Measurements from ENCODE around the gene C3. TPM values are rescaled to one million over a fixed set of nuclear protein-coding genes. Genes with fewer than 3 reads are reported as not detected.

The C3 gene
- total and polyA plus RNA-seq, 2 of the 13 experiments (the other 11 are each of a cell fraction or from before 2014, with no cell fraction given), result 1,455 to 6,272 TPM

DNA sequence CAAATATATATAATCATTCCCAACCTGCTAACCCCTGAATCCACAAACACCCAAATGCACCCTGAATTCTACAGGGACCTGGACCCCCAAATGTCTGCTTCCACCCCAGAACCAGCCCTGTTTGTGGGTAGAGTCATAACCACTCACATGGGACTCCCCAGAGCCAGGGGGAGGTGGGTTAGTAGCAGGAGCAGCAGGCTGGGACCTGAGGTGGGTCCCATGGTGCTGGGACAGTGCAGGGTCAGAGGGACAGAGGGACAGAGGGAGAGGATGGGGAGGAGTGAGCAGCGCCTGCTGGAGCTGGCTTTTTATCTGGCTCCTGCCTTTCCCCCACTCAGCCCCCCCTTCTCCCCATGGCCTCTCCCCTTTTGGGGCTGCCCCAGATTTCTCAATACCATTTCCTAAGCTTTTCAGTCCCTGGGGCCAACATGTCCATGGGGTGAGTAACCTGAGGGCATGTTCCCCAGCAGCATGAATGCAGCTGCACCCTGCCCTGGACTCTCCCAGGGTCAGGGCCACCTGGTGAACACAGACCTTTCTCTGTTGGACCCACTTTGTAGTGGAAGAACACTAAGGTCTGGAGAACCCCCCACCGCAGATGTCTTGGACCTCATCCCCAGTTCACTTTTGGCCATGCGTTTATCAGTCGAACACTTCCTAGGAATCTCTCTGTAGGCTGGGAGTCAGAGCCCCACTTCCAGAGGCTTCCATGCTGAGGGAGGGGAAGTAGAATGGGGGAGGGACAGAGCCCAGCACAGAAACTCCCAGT lies at the start of gene C3 (continued):
- no peak for TF ChIP-seq NONO (IDR thresholded peaks at IDR 0.05)
- TF ChIP-seq NONO (CRISPR knock-in tag; conservative IDR thresholded peaks at IDR 0.05), result peak; percentile 86; the same call in 1 of the 2 replicates
- TF ChIP-seq, protein P1, sequence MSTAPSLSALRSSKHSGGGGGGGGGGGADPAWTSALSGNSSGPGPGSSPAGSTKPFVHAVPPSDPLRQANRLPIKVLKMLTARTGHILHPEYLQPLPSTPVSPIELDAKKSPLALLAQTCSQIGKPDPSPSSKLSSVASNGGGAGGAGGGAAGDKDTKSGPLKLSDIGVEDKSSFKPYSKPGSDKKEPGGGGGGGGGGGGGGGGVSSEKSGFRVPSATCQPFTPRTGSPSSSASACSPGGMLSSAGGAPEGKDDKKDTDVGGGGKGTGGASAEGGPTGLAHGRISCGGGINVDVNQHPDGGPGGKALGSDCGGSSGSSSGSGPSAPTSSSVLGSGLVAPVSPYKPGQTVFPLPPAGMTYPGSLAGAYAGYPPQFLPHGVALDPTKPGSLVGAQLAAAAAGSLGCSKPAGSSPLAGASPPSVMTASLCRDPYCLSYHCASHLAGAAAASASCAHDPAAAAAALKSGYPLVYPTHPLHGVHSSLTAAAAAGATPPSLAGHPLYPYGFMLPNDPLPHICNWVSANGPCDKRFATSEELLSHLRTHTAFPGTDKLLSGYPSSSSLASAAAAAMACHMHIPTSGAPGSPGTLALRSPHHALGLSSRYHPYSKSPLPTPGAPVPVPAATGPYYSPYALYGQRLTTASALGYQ (CRISPR knock-in tag; IDR thresholded peaks at IDR 0.05), result peak; percentile 59; the same call in 1 of the 2 replicates
- peak; percentile 97 for TF ChIP-seq ZMYM2 (CRISPR knock-in tag; IDR thresholded peaks at IDR 0.05)
- 0 out of 2 replicates have a peak, but pooled peaks have one; percentile 26 for TF ChIP-seq MTF1 (CRISPR knock-in tag; IDR thresholded peaks at IDR 0.05)
- peak; percentile 77; the same call in 1 of the 2 replicates for TF ChIP-seq FOXK1 (CRISPR knock-in tag; IDR thresholded peaks at IDR 0.05; ENCODE audit: borderline replicate concordance, low read depth)
- peak; percentile 86 for TF ChIP-seq SP4 (CRISPR knock-in tag; IDR thresholded peaks at IDR 0.05)
- TF ChIP-seq, protein P2, sequence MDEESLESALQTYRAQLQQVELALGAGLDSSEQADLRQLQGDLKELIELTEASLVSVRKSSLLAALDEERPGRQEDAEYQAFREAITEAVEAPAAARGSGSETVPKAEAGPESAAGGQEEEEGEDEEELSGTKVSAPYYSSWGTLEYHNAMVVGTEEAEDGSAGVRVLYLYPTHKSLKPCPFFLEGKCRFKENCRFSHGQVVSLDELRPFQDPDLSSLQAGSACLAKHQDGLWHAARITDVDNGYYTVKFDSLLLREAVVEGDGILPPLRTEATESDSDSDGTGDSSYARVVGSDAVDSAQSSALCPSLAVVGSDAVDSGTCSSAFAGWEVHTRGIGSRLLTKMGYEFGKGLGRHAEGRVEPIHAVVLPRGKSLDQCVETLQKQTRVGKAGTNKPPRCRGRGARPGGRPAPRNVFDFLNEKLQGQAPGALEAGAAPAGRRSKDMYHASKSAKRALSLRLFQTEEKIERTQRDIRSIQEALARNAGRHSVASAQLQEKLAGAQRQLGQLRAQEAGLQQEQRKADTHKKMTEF (CRISPR knock-in tag; IDR thresholded peaks at IDR 0.05), result peak; percentile 94; the same call in 1 of the 2 replicates
- peak; percentile 54 for TF ChIP-seq SIN3B (IDR thresholded peaks at IDR 0.05; ENCODE audit: low read length)
- TF ChIP-seq JUND (CRISPR knock-in tag; IDR thresholded peaks at IDR 0.05), result peak; percentile 81; the same call in 1 of the 2 replicates
- no peak for TF ChIP-seq AKAP8 (CRISPR knock-in tag; IDR thresholded peaks at IDR 0.05)
- TF ChIP-seq AGO2 (optimal IDR thresholded peaks at IDR 0.05; ENCODE audit: low read depth, low read length), result peak; percentile 26
- peak; percentile 76 for TF ChIP-seq PHF8 (CRISPR knock-in tag; IDR thresholded peaks at IDR 0.05)
- TF ChIP-seq, protein P3, sequence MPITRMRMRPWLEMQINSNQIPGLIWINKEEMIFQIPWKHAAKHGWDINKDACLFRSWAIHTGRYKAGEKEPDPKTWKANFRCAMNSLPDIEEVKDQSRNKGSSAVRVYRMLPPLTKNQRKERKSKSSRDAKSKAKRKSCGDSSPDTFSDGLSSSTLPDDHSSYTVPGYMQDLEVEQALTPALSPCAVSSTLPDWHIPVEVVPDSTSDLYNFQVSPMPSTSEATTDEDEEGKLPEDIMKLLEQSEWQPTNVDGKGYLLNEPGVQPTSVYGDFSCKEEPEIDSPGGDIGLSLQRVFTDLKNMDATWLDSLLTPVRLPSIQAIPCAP (CRISPR knock-in tag; IDR thresholded peaks at IDR 0.05; ENCODE audit: low read depth), result 0 out of 2 replicates have a peak, but pooled peaks have one; percentile 61
- no peak for TF ChIP-seq ZNF720 (CRISPR knock-in tag; IDR thresholded peaks at IDR 0.05)
- no peak; the same call in 1 of the 2 replicates for TF ChIP-seq ZNF484 (CRISPR knock-in tag; IDR thresholded peaks at IDR 0.05; ENCODE audit: borderline replicate concordance, low read depth)
